Ascending aorta (tissue), 2 donors: ENCODE results near the gene PLAC8L1. TPM values are rescaled to one million over a fixed set of nuclear protein-coding genes. Genes with fewer than 3 reads are reported as not detected.

Experiments used
- DNase-seq, 2 donors: peaks; one replicate each; pipeline ENCODE4 v3.0.0-alpha.2; 2019; ENCODE audit warnings: low spot score in 2 of 2
- H3K27ac ChIP-seq, 2 donors: fragments of 200-600 bp; sonication (generic); one replicate each; pipeline ENCODE4 v1.5.1; 2016 to 2017; ENCODE audit warnings: mild to moderate bottlenecking in 1 of 2
- H3K27me3 ChIP-seq: fragments of 200-600 bp; sonication (generic); one replicate; pipeline ENCODE4 v1.5.1; 2017
- H3K36me3 ChIP-seq, 2 donors: fragments of 200-600 bp; sonication (generic); one replicate each; pipeline ENCODE4 v1.5.1; 2016
- H3K4me1 ChIP-seq, 2 donors: fragments of 200-600 bp; sonication (generic); one replicate each; pipeline ENCODE4 v1.5.1; 2016 to 2017; ENCODE audit warnings: mild to moderate bottlenecking in 1 of 2
- H3K4me3 ChIP-seq, 2 donors: fragments of 200-600 bp; sonication (generic); one replicate each; pipeline ENCODE4 v1.5.1; 2016 to 2017; ENCODE audit warnings: mild to moderate bottlenecking in 1 of 2
- H3K9me3 ChIP-seq, 2 donors: fragments of 200-600 bp; sonication (generic); one replicate each; pipeline ENCODE4 v1.5.1; 2016
- intact Hi-C: fragments of 100-400 bp; cut with DNase I; formaldehyde crosslinking; loops from one replicate; pipeline ENCODE4 v1.15.1; 2023
- total RNA-seq: library from RNA; depleted of rRNA; stranded (reverse); fragments of >200 nt; gene quantifications from one replicate; pipeline ENCODE4 v1.1.0, GENCODE V29; 2016
- TF ChIP-seq, protein P1 (sequence below), 3 experiments: fragments of 200-600 bp in 2 of 3; fragments of 450-650 bp in 1 of 3; sonication (generic) in 2 of 3; IDR thresholded peaks; one replicate each; pipeline ENCODE4 v1.5.1; 2016 to 2019; ENCODE audit warnings: antibody characterized with exemption in 3 of 3, mild to moderate bottlenecking in 1 of 3, moderate library complexity in 1 of 3

Gene PLAC8L1
- total RNA-seq, 1 donor from 2014 or later = not detected

DNA sequence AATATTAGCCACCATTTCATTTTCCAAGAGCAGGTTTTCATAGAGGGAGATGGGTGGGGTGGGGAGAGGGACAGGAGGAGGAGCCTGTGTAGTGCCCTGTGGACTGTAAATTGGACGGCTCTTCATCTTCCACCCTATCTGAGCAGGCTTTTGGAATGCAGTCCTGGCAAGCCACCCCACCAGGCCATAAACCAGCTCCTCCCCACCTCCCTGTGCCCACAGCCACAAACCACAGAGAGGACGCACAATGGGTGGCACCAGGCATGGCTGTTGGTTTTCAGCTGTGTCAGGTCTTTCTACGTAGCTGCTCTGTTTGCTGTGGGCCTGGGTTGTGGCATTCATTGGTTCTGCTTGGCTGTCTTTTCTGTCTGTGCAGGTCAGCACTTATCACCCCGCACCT lies 58.0 kb downstream of the PLAC8L1 start:
- Histone ChIP-seq H3K27me3 (no peaks in the 10 kb centered on the region), H3K27ac (no peak overlapping the region), H3K36me3 (no peaks in the 10 kb centered on the region), H3K9me3 (no peaks in the 10 kb centered on the region), H3K4me1 (no peaks in the 10 kb centered on the region), H3K4me3 (no peak overlapping the region)
- TF ChIP-seq, protein P1, sequence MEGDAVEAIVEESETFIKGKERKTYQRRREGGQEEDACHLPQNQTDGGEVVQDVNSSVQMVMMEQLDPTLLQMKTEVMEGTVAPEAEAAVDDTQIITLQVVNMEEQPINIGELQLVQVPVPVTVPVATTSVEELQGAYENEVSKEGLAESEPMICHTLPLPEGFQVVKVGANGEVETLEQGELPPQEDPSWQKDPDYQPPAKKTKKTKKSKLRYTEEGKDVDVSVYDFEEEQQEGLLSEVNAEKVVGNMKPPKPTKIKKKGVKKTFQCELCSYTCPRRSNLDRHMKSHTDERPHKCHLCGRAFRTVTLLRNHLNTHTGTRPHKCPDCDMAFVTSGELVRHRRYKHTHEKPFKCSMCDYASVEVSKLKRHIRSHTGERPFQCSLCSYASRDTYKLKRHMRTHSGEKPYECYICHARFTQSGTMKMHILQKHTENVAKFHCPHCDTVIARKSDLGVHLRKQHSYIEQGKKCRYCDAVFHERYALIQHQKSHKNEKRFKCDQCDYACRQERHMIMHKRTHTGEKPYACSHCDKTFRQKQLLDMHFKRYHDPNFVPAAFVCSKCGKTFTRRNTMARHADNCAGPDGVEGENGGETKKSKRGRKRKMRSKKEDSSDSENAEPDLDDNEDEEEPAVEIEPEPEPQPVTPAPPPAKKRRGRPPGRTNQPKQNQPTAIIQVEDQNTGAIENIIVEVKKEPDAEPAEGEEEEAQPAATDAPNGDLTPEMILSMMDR (IDR thresholded peaks at IDR 0.05) = no peak
- intact Hi-C loops = loop anchor here (5.0 to 10.0 kb wide), 5 partner anchors 140 to 1843 kb away; no protein-coding TSS in a partner anchor
- DNase-seq = no peak

DNA sequence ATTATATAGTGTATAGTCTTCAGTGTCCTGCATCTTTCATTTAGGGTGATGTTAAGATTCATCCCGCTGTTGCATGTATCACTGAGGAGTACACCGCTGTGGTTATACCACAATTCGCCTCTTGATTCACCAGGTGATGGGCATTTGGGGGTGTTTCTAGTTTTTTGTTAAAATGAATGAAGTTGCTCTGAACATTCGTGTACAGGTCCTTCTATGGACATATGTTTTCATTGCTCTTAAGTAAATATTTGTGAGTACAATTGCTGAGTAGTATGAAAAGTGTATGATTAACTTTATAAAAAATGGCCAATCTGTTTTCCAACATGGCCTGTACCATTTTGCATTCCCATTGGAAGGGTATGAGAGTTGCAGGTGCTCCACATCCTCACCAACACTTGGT lies 61.7 kb downstream of the PLAC8L1 start:
- Histone ChIP-seq H3K9me3 (no peaks in the 10 kb centered on the region), H3K27me3 (no peaks in the 10 kb centered on the region)

DNA sequence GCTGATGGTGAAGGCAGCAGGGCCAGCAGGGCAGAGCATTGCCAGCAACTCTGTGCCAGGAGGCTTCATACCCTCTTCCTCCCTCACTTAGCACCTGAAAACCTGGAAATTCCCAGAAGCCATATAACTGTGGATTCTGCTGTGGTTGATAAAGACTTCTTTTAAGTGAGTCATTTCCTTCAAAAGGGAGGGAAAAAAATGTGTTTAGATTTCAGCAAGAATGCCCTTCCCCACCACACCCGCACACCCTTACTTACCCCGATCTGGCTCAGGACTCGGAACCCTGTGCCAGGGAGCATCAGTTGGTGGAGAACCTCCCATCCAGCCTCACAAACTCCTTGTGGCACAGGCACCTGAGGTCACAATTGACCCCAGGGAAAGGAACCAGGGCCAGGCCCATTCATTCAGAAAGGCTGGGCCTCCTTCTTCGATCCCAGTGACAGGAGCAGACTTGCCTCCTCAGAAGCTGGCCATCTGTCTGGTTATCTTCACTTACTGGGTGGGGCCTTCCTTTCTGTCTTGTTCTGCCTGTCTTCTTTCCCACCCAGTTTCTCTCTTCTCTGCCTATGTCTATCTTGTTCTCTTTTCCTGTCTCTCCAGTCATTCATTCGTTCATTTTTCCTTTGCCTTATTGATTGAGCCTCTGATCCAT lies 62.6 kb downstream of the PLAC8L1 start:
- no peaks in the 10 kb centered on the region for H3K36me3 ChIP-seq
- no peak overlapping the region for H3K27ac ChIP-seq
- H3K4me3 ChIP-seq = no peak overlapping the region
- H3K4me1 ChIP-seq = no peaks in the 10 kb centered on the region
- no peak for DNase-seq
- H3K27me3 ChIP-seq = no peaks in the 10 kb centered on the region
- TF ChIP-seq, protein P1 (IDR thresholded peaks at IDR 0.05) = no peak
- H3K9me3 ChIP-seq = no peaks in the 10 kb centered on the region
- intact Hi-C loops = loop anchor here (10.0 kb wide), 2 partner anchors 338 to 1838 kb away; no protein-coding TSS in a partner anchor

More for the DNA sequence above, 61.7 kb downstream of the PLAC8L1 start:
- DNase-seq = no peak
- intact Hi-C loops = loop anchor here (10.0 kb wide), 2 partner anchors 339 to 1839 kb away; no protein-coding TSS in a partner anchor
- no peak overlapping the region for H3K4me3 ChIP-seq
- TF ChIP-seq, protein P1 (IDR thresholded peaks at IDR 0.05) = no peak
- H3K36me3 ChIP-seq = no peaks in the 10 kb centered on the region
- no peak overlapping the region for H3K27ac ChIP-seq
- H3K4me1 ChIP-seq = no peaks in the 10 kb centered on the region

DNA sequence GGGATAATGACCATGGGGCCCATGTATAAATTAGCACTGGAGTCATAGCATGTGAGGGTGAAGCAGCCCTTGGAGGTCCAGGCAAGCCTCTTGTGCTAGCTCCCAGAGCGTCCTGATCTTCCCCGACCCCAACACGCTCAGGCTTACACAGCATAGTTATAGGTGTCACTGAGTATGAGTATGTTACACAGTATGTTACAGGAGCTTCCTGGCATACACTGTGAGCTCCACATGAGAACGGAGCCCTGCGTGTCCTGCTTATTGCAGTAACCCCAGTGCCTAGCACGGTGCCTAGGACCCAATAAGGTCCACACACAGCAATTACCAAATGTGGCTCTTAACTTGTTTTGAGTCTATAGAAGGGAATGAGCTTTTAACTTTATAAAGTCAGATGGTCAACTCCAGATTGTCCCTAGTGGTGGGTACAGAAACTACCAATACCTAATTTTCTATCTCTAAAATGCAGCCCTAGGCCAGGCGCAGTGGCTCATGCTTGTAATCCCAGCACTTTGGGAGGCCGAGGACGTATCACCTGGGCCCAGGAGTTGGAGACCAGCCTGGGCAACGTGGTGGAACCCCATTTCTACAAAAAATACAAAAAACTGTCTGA lies 64.1 kb downstream of the PLAC8L1 start:
- no peaks in the 10 kb centered on the region for H3K9me3 ChIP-seq
- TF ChIP-seq, protein P1 (IDR thresholded peaks at IDR 0.05) = peak in 1 of 3 experiments; percentile 25
- no peak overlapping the region for H3K27ac ChIP-seq
- no peak for DNase-seq
- no peaks in the 10 kb centered on the region for H3K27me3 ChIP-seq
- intact Hi-C loops = loop anchor here (10.0 kb wide), 2 partner anchors 336 to 1836 kb away; no protein-coding TSS in a partner anchor
- no peaks in the 10 kb centered on the region for H3K4me1 ChIP-seq
- no peak overlapping the region for H3K4me3 ChIP-seq
- no peaks in the 10 kb centered on the region for H3K36me3 ChIP-seq

DNA sequence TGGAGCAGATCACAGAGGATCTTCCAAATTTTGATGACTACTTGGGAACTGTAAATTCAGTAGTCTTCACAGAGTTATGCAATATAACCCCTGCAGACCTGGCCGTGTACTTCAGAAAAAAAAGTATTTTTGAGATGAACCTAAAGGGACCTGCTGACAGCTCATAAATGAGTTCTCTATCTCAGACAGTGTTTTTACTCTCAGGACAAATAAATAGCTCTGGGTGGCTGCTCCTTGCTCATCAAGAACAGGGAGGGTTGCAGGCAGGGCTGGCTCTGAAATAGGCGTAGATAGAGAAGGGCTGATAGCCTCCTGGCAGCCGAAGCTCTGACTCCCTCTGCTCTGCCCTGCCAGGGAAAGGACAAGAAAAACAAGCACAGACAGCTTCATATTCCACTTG lies 64.8 kb downstream of the PLAC8L1 start:
- TF ChIP-seq, protein P1 (IDR thresholded peaks at IDR 0.05) = no peak
- intact Hi-C loops = loop anchor here (10.0 kb wide), 2 partner anchors 336 to 1836 kb away; no protein-coding TSS in a partner anchor
- H3K4me1 ChIP-seq = no peaks in the 10 kb centered on the region
- no peaks in the 10 kb centered on the region for H3K27me3 ChIP-seq
- no peak overlapping the region for H3K4me3 ChIP-seq
- no peaks in the 10 kb centered on the region for H3K36me3 ChIP-seq
- H3K27ac ChIP-seq = no peak overlapping the region
- no peaks in the 10 kb centered on the region for H3K9me3 ChIP-seq
- DNase-seq = no peak
